ENCODE measurements around the gene NIPAL3. TPM values are rescaled to one million over a fixed set of nuclear protein-coding genes. Genes with fewer than 3 reads are reported as not detected.

The NIPAL3 gene
- total RNA-seq, 1 experiment from 2014 or later = 16.6 TPM

DNA sequence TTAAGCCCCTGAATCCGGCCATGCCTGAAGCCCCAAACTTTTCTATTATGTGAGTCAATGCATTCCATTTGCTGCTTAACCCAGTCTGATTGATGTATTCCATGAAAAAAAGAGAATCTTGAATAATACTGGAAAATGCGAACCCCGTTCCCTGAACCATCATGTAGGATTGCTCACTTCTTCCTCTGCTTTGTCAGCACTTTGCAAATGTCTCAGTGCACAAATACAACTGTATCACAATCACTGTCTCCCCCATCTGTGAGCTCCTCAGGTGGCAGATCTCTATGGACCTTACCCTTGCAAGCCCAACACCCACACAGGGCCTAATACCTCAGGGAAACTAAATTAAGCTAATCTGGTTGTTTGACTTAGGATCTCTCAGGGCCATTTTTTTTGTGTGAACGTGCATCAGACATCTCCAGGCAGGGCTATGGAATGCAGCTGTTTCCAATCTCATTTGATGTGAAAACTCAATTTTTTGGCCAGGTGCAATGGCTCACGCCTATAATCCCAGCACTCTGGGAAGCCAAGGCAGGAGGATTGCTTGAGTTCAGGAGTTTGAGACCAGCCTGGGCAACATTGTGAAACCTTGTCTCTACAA is 84.9 kb downstream of the NIPAL3 start:
- Histone ChIP-seq H2AFZ (ENCODE audit: low read depth, low read length, poor library complexity, severe bottlenecking) (no peak overlapping the region), H4K20me1 (ENCODE audit: insufficient read depth) (no peaks in the 10 kb centered on the region), H3K4me2 (ENCODE audit: low read length) (peak overlapping the region; percentile 88), H3K27ac (ENCODE audit: low read depth, low read length) (no peak overlapping the region), H3K36me3 (ENCODE audit: control insufficient read depth in 1 of 2, insufficient read depth in 2 of 2, low read length in 2 of 2) (no peaks in the 10 kb centered on the region), H3K9ac (ENCODE audit: low read length) (no peak overlapping the region), H3K4me3 (replicated peaks in 1 of 2; ENCODE audit: low read depth in 1 of 2, low read length in 2 of 2) (no peak overlapping the region; a peak in 1 of 4 replicates), H3K4me1 (ENCODE audit: control insufficient read depth in 1 of 2, insufficient read depth in 2 of 2, low read length in 2 of 2) (peaks cover 18 to 29% of the 10 kb centered on the region in 2 experiments), H3K9me3 (ENCODE audit: control insufficient read depth in 1 of 2, insufficient read depth in 1 of 2, low read depth in 1 of 2, low read length in 2 of 2) (no peaks in the 10 kb centered on the region), H3K27me3 (ENCODE audit: insufficient read depth, low read length) (no peaks in the 10 kb centered on the region), H3K79me2 (ENCODE audit: insufficient read depth, low read length) (no peaks in the 10 kb centered on the region), H3K9me2 (ENCODE audit: insufficient read depth) (no peaks in the 10 kb centered on the region)
- no TSS peak for BruUV-seq (replicated peaks)
- TF ChIP-seq MAX (IDR thresholded peaks at IDR 0.05) (no peak), SRF (IDR thresholded peaks at IDR 0.05; ENCODE audit: low read depth) (no peak), EZH2phosphoT487 (IDR thresholded peaks at IDR 0.05; ENCODE audit: borderline replicate concordance) (no peak), POLR2A (IDR thresholded peaks at IDR 0.05; ENCODE audit: borderline replicate concordance, extremely low read depth, insufficient read depth, insufficient read length) (no peak), SP1 (IDR thresholded peaks at IDR 0.05; ENCODE audit: low read depth) (no peak), ZFX (IDR thresholded peaks at IDR 0.05) (no peak), EZH2 (IDR thresholded peaks at IDR 0.05) (no peak), EGR1 (IDR thresholded peaks at IDR 0.05; ENCODE audit: low read depth) (no peak), JUND (IDR thresholded peaks at IDR 0.05) (no peak), YY1 (IDR thresholded peaks at IDR 0.05; ENCODE audit: extremely low read depth, insufficient replicate concordance, low read depth, low read length) (no peak), TCF7L2 (IDR thresholded peaks at IDR 0.05; ENCODE audit: borderline replicate concordance, extremely low read depth, insufficient read depth, insufficient read length) (no peak), ELF1 (IDR thresholded peaks at IDR 0.05; ENCODE audit: borderline replicate concordance, low read depth) (no peak), CTCF (IDR thresholded peaks at IDR 0.05 in 2 of 3, conservative IDR thresholded peaks at IDR 0.05 in 1 of 3; ENCODE audit: borderline replicate concordance in 1 of 3, insufficient read depth in 1 of 3, low read depth in 2 of 3, low read length in 2 of 3) (no peak)
- TF ChIP-seq, protein P1, sequence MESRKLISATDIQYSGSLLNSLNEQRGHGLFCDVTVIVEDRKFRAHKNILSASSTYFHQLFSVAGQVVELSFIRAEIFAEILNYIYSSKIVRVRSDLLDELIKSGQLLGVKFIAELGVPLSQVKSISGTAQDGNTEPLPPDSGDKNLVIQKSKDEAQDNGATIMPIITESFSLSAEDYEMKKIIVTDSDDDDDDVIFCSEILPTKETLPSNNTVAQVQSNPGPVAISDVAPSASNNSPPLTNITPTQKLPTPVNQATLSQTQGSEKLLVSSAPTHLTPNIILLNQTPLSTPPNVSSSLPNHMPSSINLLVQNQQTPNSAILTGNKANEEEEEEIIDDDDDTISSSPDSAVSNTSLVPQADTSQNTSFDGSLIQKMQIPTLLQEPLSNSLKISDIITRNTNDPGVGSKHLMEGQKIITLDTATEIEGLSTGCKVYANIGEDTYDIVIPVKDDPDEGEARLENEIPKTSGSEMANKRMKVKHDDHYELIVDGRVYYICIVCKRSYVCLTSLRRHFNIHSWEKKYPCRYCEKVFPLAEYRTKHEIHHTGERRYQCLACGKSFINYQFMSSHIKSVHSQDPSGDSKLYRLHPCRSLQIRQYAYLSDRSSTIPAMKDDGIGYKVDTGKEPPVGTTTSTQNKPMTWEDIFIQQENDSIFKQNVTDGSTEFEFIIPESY (IDR thresholded peaks at IDR 0.05; ENCODE audit: extremely low read depth, insufficient replicate concordance, low read length) = no peak
- TF ChIP-seq, protein P2, sequence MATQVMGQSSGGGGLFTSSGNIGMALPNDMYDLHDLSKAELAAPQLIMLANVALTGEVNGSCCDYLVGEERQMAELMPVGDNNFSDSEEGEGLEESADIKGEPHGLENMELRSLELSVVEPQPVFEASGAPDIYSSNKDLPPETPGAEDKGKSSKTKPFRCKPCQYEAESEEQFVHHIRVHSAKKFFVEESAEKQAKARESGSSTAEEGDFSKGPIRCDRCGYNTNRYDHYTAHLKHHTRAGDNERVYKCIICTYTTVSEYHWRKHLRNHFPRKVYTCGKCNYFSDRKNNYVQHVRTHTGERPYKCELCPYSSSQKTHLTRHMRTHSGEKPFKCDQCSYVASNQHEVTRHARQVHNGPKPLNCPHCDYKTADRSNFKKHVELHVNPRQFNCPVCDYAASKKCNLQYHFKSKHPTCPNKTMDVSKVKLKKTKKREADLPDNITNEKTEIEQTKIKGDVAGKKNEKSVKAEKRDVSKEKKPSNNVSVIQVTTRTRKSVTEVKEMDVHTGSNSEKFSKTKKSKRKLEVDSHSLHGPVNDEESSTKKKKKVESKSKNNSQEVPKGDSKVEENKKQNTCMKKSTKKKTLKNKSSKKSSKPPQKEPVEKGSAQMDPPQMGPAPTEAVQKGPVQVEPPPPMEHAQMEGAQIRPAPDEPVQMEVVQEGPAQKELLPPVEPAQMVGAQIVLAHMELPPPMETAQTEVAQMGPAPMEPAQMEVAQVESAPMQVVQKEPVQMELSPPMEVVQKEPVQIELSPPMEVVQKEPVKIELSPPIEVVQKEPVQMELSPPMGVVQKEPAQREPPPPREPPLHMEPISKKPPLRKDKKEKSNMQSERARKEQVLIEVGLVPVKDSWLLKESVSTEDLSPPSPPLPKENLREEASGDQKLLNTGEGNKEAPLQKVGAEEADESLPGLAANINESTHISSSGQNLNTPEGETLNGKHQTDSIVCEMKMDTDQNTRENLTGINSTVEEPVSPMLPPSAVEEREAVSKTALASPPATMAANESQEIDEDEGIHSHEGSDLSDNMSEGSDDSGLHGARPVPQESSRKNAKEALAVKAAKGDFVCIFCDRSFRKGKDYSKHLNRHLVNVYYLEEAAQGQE (IDR thresholded peaks at IDR 0.05; ENCODE audit: low read depth) = no peak
- CTCF ChIA-PET = no interaction called here
- POLR2A ChIA-PET = no interaction called here
- intact Hi-C loops (cut with micrococcal nuclease) = no loop called here
- ATAC-seq = no peak
- DNase-seq (ENCODE audit: low read depth, low spot score) = no peak
- RAD21 ChIA-PET (ENCODE audit: low non-redundant PET in 1 of 2, low total read pairs in 2 of 2, uncharacterized antibody in 2 of 2, unreplicated experiment in 2 of 2) = no interaction called here

Data from HCT116 (cell line).